Measurements from ENCODE around the gene SNORC. TPM values are rescaled to one million over a fixed set of nuclear protein-coding genes. Genes with fewer than 3 reads are reported as not detected.

The SNORC gene
- polyA plus RNA-seq, 1 donor: 6.9 TPM

DNA sequence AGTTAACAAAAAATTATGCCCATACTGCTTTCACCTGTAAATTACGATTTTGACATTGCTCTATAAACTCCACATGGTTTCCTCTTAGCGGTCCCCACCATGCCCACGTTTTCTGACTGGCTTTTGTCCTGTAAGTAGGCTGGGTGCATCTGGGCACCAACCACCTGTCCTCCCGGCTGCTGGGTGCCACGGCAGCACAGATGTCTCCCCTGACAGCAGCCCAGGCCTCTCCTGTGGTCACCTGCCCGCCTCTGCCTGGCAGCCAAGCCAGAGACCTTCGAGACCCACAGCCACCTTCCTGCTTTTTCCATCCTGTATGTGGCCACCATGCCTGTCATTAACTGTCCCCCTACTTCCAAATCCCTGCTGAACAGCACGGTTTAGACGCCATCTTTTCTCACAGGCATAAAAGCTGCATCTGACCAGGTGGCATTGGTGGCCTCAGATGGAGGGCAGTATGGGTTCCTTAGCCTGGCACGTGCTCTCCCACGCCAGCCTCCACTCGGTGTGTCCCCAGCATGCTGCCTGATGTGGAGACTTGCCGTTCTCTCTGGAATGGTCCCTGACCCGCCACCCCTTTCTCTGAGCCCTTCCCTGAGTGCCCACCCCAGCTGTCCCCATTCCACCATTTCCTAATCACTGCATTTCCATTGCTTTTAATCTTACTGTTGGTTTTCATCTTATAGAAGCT is 18.9 kb downstream of the SNORC start:
- no peak for DNase-seq
- whole genome bisulfite sequencing (ENCODE audit: insufficient coverage, low lambda C conversion rate): 90% methylated on average over 2 of the region's 14 CpGs
- no peaks in the 10 kb centered on the region for H3K27me3 ChIP-seq (ENCODE audit: control insufficient read depth, insufficient read depth, low read length)

DNA sequence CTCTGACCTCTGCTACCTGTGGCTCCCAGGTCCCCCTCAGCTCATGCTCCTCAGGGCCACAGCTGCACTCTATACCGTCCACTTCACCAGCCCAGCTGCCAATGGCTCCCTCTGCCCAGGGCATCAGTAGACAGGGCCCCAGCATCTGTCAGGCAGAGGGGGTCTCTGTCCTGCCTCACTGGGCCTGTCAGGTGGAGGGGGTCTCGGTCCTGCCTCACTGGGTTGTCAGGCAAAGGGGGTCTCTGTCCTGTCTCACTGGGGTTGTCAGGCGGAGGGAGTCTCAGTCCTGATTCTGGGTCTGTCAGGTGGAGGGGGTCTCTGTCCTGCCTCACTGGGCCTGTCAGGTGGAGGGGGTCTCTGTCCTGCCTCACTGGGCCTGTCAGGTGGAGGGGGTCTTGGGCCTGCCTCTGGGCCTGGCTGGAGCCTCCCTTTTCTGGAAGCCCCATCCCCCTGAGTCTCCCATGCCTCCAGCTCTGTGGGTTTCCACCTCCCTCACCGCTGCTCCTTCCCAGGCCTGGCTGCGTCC is 19.9 kb downstream of the SNORC start:
- peaks cover 2% of the 10 kb centered on the region for H3K4me1 ChIP-seq (ENCODE audit: control insufficient read depth, insufficient read depth, low read length)
- no peak for DNase-seq
- H3K36me3 ChIP-seq (ENCODE audit: control insufficient read depth, insufficient read depth, low read length): no peaks in the 10 kb centered on the region
- no peak overlapping the region for H3K27ac ChIP-seq (ENCODE audit: low read length)
- WGBS (ENCODE audit: insufficient coverage, low lambda C conversion rate): no CpG with 5 or more reads among the region's 5 CpGs
- H3K4me3 ChIP-seq (ENCODE audit: low read length): no peak overlapping the region
- H3K27me3 ChIP-seq (ENCODE audit: control insufficient read depth, insufficient read depth, low read length): no peaks in the 10 kb centered on the region
- no peaks in the 10 kb centered on the region for H3K9me3 ChIP-seq (ENCODE audit: control insufficient read depth, low read depth, low read length)

More for the DNA sequence above, 18.9 kb downstream of the SNORC start:
- Histone ChIP-seq H3K27ac (ENCODE audit: low read length) (no peak overlapping the region), H3K4me1 (ENCODE audit: control insufficient read depth, insufficient read depth, low read length) (peaks cover 2% of the 10 kb centered on the region), H3K36me3 (ENCODE audit: control insufficient read depth, insufficient read depth, low read length) (no peaks in the 10 kb centered on the region), H3K4me3 (ENCODE audit: low read length) (no peak overlapping the region), H3K9me3 (ENCODE audit: control insufficient read depth, low read depth, low read length) (no peaks in the 10 kb centered on the region)

DNA sequence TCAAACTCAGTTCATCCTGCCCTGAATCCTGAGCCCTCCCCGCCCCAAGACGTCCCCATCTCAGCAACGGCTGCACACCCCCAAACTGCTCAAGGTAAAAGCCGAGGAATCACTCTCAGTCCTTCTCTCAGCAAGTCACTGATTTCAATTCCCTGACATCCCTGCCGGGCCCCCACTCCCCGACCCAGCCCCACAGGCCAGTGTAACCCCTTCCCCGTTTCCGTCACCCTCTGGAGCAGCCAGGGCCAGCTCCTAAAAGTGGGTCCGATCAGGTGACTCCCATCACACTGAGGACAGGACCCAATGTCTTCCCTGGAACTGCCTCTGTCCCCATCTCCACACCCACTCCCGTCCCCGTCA is 20.5 kb downstream of the SNORC start:
- Histone ChIP-seq H3K9me3 (ENCODE audit: control insufficient read depth, low read depth, low read length) (no peaks in the 10 kb centered on the region), H3K4me1 (ENCODE audit: control insufficient read depth, insufficient read depth, low read length) (peaks cover 2% of the 10 kb centered on the region), H3K27me3 (ENCODE audit: control insufficient read depth, insufficient read depth, low read length) (no peaks in the 10 kb centered on the region), H3K4me3 (ENCODE audit: low read length) (no peak overlapping the region), H3K27ac (ENCODE audit: low read length) (no peak overlapping the region), H3K36me3 (ENCODE audit: control insufficient read depth, insufficient read depth, low read length) (no peaks in the 10 kb centered on the region)
- no peak for DNase-seq
- WGBS (ENCODE audit: insufficient coverage, low lambda C conversion rate): no CpG with 5 or more reads among the region's 11 CpGs

DNA sequence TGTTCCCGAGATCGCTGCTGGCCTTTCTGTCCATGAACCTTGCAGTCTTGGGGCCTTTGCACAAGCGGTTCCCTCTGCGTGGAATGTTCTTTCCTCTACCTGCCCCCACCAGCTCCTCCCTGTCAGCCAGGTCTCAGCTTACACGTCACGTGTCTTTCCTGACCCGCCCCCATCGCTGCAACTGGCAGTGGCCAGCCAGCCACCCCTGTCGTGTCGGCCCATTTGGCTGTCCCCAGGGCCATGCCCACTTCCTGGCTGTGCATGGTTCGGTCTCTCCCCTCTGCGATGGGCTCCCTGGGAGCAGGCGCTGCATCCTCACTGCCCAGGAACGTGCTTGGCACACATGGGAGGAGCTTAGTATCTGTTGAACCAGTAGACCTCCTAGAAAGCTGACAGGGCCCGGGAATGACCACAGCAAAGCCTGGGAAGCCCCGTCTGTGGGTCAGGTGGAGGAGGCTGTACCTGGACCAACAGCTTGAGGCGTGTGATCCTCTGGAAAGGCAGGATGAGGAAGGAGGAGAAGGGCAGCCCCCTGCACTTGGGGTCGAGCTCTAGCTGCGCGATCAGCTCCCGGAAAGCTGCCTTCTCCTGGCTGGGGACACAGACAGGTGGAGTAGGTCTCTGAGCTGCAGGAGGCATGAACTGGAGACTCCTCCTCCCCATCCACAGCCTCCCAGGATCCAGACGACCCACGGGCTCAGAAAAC is 21.0 kb downstream of the SNORC start:
- H3K4me3 ChIP-seq (ENCODE audit: low read length): no peak overlapping the region
- H3K4me1 ChIP-seq (ENCODE audit: control insufficient read depth, insufficient read depth, low read length): peaks cover 2% of the 10 kb centered on the region
- no peaks in the 10 kb centered on the region for H3K36me3 ChIP-seq (ENCODE audit: control insufficient read depth, insufficient read depth, low read length)
- H3K27me3 ChIP-seq (ENCODE audit: control insufficient read depth, insufficient read depth, low read length): no peaks in the 10 kb centered on the region
- no peak overlapping the region for H3K27ac ChIP-seq (ENCODE audit: low read length)
- whole genome bisulfite sequencing (ENCODE audit: insufficient coverage, low lambda C conversion rate): 23% methylated on average over 2 of the region's 23 CpGs
- H3K9me3 ChIP-seq (ENCODE audit: control insufficient read depth, low read depth, low read length): no peaks in the 10 kb centered on the region
- DNase-seq: peak; percentile 25 to 54

DNA sequence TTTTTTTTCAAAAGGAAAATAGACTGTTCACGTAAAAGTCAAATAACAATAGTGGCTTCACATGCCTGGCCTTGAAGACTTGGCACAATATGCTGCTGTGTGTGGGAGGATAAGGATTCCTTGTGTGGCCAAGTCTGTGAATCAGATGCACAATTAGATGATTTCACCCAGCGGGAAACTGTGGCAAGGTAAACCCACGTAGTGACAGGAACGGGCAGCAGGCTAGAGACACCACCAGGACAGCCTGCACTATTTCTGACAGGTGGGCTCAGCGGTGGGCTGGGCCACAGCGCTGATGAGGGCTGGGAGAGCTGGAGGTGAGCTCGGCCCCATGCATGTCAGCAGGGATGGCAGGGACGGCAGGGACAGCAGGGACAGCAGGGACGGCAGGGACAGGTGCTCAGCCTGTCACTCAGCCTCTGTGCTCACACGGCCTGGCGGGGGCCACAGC is 21.6 kb downstream of the SNORC start:
- no peaks in the 10 kb centered on the region for H3K27me3 ChIP-seq (ENCODE audit: control insufficient read depth, insufficient read depth, low read length)
- H3K36me3 ChIP-seq (ENCODE audit: control insufficient read depth, insufficient read depth, low read length): no peaks in the 10 kb centered on the region
- peaks cover 2% of the 10 kb centered on the region for H3K4me1 ChIP-seq (ENCODE audit: control insufficient read depth, insufficient read depth, low read length)
- H3K9me3 ChIP-seq (ENCODE audit: control insufficient read depth, low read depth, low read length): no peaks in the 10 kb centered on the region
- no peak for DNase-seq
- H3K4me3 ChIP-seq (ENCODE audit: low read length): no peak overlapping the region
- H3K27ac ChIP-seq (ENCODE audit: low read length): no peak overlapping the region
- no CpG with 5 or more reads among the region's 11 CpGs for WGBS (ENCODE audit: insufficient coverage, low lambda C conversion rate)

DNA sequence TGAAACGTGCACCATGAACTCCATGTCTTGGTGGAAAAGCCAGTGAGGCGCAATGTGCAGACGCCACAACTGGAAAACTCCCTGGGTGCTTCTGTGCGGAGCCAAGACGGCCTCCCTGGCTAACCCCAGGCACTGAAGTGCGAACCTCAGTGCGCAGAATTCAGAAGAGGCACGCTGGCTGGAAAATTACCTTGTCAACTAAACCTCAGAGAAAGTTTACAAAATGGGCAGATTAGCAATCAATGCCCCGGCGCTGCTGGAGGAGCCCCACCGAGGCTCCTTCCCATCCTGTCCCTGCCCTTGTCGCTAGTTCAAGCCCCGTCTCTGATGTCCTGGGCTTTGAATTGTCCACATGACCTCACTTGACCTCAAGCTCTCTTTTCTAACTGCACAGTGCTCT is 22.2 kb downstream of the SNORC start:
- WGBS (ENCODE audit: insufficient coverage, low lambda C conversion rate): no CpG with 5 or more reads among the region's 13 CpGs
- DNase-seq: no peak
- H3K9me3 ChIP-seq (ENCODE audit: control insufficient read depth, low read depth, low read length): no peaks in the 10 kb centered on the region
- H3K4me3 ChIP-seq (ENCODE audit: low read length): no peak overlapping the region
- H3K27me3 ChIP-seq (ENCODE audit: control insufficient read depth, insufficient read depth, low read length): no peaks in the 10 kb centered on the region
- no peaks in the 10 kb centered on the region for H3K36me3 ChIP-seq (ENCODE audit: control insufficient read depth, insufficient read depth, low read length)
- H3K27ac ChIP-seq (ENCODE audit: low read length): no peak overlapping the region
- peaks cover 2% of the 10 kb centered on the region for H3K4me1 ChIP-seq (ENCODE audit: control insufficient read depth, insufficient read depth, low read length)

DNA sequence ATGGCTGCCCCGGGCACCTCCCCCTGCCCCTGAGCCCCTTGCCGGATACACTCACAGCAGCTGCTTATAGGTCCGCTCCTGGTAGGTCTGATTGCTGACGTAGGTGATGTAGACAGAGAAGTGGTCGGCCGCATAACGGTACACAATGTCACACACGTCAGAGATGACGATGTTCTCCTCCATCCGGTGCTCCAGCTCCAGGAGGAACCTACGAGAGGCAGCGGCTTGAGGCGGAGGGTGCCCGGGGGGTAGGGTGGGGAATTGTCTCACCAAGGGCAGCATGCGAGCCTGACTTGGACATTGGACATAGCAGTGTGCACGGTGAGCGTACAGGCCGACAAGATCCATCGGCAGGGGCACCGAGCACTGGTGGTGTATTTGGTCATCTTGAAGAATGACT is 22.8 kb downstream of the SNORC start:
- no peaks in the 10 kb centered on the region for H3K9me3 ChIP-seq (ENCODE audit: control insufficient read depth, low read depth, low read length)
- H3K4me1 ChIP-seq (ENCODE audit: control insufficient read depth, insufficient read depth, low read length): peaks cover 2% of the 10 kb centered on the region
- H3K27me3 ChIP-seq (ENCODE audit: control insufficient read depth, insufficient read depth, low read length): no peaks in the 10 kb centered on the region
- no peak overlapping the region for H3K4me3 ChIP-seq (ENCODE audit: low read length)
- H3K36me3 ChIP-seq (ENCODE audit: control insufficient read depth, insufficient read depth, low read length): no peaks in the 10 kb centered on the region
- DNase-seq: no peak
- H3K27ac ChIP-seq (ENCODE audit: low read length): no peak overlapping the region
- no CpG with 5 or more reads among the region's 20 CpGs for WGBS (ENCODE audit: insufficient coverage, low lambda C conversion rate)

DNA sequence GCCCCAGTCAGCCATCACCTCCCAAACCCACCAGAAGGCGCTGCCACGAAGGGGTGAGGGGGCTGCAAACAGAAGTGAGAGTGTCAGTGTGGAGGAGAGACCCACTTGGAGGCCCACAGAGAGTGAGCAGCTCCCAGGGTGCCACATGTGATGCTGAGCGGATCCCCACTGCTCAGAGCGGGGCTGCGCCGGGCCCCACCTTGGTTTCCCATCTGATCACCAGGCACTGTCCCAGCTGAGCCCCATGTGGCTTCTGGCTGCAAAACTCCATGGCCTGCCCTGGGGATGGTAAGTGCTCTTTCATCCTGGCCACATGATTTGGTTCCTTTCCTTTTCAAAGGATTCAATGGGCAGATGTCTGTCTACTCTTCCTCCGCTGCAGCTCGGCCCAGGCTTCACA is 23.8 kb downstream of the SNORC start:
- Histone ChIP-seq H3K27me3 (ENCODE audit: control insufficient read depth, insufficient read depth, low read length) (no peaks in the 10 kb centered on the region), H3K36me3 (ENCODE audit: control insufficient read depth, insufficient read depth, low read length) (no peaks in the 10 kb centered on the region), H3K4me1 (ENCODE audit: control insufficient read depth, insufficient read depth, low read length) (peaks cover 2% of the 10 kb centered on the region), H3K4me3 (ENCODE audit: low read length) (no peak overlapping the region), H3K27ac (ENCODE audit: low read length) (no peak overlapping the region), H3K9me3 (ENCODE audit: control insufficient read depth, low read depth, low read length) (no peaks in the 10 kb centered on the region)
- no peak for DNase-seq
- no CpG with 5 or more reads among the region's 8 CpGs for WGBS (ENCODE audit: insufficient coverage, low lambda C conversion rate)

DNA sequence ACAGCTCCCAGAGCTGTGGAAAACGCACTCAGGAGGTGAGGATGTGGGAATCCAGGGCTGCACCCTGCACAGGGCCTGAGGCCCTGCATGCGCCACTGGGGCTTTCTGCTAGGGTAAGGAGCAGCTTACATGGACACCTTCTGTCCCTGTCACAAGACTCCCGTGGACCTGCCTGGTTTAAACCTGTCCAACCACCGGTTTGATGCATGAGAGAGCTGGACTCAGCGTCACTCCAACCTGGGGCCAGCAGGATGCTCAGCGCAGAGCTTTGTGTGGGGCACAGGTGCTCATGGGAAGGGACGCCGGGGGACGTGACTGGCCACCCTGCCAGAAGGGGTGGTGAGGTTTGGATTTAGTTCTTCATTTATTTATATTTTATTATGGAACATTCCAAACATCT is 24.2 kb downstream of the SNORC start:
- Histone ChIP-seq H3K27ac (ENCODE audit: low read length) (no peak overlapping the region), H3K36me3 (ENCODE audit: control insufficient read depth, insufficient read depth, low read length) (no peaks in the 10 kb centered on the region), H3K4me3 (ENCODE audit: low read length) (no peak overlapping the region), H3K4me1 (ENCODE audit: control insufficient read depth, insufficient read depth, low read length) (peaks cover 2% of the 10 kb centered on the region), H3K27me3 (ENCODE audit: control insufficient read depth, insufficient read depth, low read length) (no peaks in the 10 kb centered on the region), H3K9me3 (ENCODE audit: control insufficient read depth, low read depth, low read length) (no peaks in the 10 kb centered on the region)
- no CpG with 5 or more reads among the region's 9 CpGs for WGBS (ENCODE audit: insufficient coverage, low lambda C conversion rate)
- no peak for DNase-seq

DNA sequence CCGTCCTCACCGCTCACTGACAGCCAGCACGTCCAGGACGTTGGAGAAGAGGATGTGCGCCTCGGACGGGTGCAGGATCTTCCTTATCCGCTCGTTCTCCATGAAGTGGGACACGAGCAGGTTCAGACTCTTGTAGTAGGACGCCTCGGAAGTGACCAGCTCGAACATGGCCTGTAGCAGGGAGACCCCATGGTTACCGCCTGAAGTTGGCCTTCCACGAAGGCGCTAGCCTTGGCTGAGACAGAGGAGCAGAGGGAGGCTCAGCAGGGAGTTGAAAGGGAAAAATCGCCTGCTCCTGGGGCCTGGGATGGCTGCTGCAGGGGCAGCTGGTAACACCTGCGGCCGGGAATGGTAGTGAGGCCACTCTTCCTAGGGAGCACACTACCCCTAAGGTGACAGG is 24.7 kb downstream of the SNORC start:
- no peak overlapping the region for H3K27ac ChIP-seq (ENCODE audit: low read length)
- peaks cover 2% of the 10 kb centered on the region for H3K4me1 ChIP-seq (ENCODE audit: control insufficient read depth, insufficient read depth, low read length)
- H3K4me3 ChIP-seq (ENCODE audit: low read length): no peak overlapping the region
- no peaks in the 10 kb centered on the region for H3K9me3 ChIP-seq (ENCODE audit: control insufficient read depth, low read depth, low read length)
- WGBS (ENCODE audit: insufficient coverage, low lambda C conversion rate): no CpG with 5 or more reads among the region's 19 CpGs
- H3K27me3 ChIP-seq (ENCODE audit: control insufficient read depth, insufficient read depth, low read length): no peaks in the 10 kb centered on the region
- no peaks in the 10 kb centered on the region for H3K36me3 ChIP-seq (ENCODE audit: control insufficient read depth, insufficient read depth, low read length)
- no peak for DNase-seq

DNA sequence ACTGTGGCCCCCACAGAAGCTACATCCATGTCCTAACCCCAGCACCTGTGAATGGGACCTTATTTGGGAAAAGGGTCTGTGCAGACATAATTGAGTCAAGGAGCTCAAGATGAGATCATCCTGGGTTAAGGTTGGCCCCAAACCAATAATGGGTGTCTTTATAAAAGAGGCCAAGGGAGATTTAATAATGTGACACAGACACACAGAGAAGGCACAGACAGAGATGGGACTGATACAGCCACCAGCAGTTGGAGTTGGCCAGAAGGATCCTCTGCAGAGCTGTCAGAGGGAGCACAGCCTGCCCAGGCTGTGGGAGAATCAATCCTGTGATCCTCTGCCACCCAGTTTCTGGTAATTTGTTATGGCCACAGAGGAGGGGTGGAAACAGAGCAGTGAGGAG is 26.0 kb downstream of the SNORC start:
- no peak for DNase-seq
- Histone ChIP-seq H3K27ac (ENCODE audit: low read length) (no peak overlapping the region), H3K36me3 (ENCODE audit: control insufficient read depth, insufficient read depth, low read length) (no peaks in the 10 kb centered on the region), H3K9me3 (ENCODE audit: control insufficient read depth, low read depth, low read length) (no peaks in the 10 kb centered on the region), H3K4me1 (ENCODE audit: control insufficient read depth, insufficient read depth, low read length) (no peaks in the 10 kb centered on the region), H3K4me3 (ENCODE audit: low read length) (no peak overlapping the region), H3K27me3 (ENCODE audit: control insufficient read depth, insufficient read depth, low read length) (no peaks in the 10 kb centered on the region)
